Hypothalamus (tissue), 51 donors: ENCODE results near the gene PLS3.
A peak's percentile ranks its signal among the peaks of the same experiment; 100 is the strongest.

Source experiments
- DNase-seq, 51 donors: peaks; one replicate each; lab custom pipeline; 2025; lab: John Stamatoyannopoulos, UW

Gene PLS3

GRCh38 chrX:115679460-115679859 is 118.5 kb downstream of the PLS3 start:
- peak in 1 of 51 donors; percentile 2 for DNase-seq

GRCh38 chrX:115687595-115687994 is 126.6 kb downstream of the PLS3 start:
- DNase-seq = no peak

GRCh38 chrX:115689931-115690330 is 129.0 kb downstream of the PLS3 start:
- no peak for DNase-seq

GRCh38 chrX:115690511-115691216 is 129.7 kb downstream of the PLS3 start:
- DNase-seq = peak in 38 of 51 donors; percentile 0 to 58 (median 8)

GRCh38 chrX:115693476-115693875 is 132.5 kb downstream of the PLS3 start:
- DNase-seq = no peak

- no peak for DNase-seq
Measured at GRCh38 chrX:115694028-115694427, 133.1 kb downstream of the PLS3 start.

- DNase-seq = no peak
Measured at GRCh38 chrX:115696039-115696438, 135.1 kb downstream of the PLS3 start.

GRCh38 chrX:115696939-115697338 is 136.0 kb downstream of the PLS3 start:
- no peak for DNase-seq

GRCh38 chrX:115697806-115698205 is 136.8 kb downstream of the PLS3 start:
- no peak for DNase-seq
